ENCODE measurements around the gene FES.
"Not testable (repeated sequence)": the region's sequence is repeated elsewhere in the genome, so short reads cannot be mapped to it uniquely, and the experiment has no call there.

FES gene

DNA sequence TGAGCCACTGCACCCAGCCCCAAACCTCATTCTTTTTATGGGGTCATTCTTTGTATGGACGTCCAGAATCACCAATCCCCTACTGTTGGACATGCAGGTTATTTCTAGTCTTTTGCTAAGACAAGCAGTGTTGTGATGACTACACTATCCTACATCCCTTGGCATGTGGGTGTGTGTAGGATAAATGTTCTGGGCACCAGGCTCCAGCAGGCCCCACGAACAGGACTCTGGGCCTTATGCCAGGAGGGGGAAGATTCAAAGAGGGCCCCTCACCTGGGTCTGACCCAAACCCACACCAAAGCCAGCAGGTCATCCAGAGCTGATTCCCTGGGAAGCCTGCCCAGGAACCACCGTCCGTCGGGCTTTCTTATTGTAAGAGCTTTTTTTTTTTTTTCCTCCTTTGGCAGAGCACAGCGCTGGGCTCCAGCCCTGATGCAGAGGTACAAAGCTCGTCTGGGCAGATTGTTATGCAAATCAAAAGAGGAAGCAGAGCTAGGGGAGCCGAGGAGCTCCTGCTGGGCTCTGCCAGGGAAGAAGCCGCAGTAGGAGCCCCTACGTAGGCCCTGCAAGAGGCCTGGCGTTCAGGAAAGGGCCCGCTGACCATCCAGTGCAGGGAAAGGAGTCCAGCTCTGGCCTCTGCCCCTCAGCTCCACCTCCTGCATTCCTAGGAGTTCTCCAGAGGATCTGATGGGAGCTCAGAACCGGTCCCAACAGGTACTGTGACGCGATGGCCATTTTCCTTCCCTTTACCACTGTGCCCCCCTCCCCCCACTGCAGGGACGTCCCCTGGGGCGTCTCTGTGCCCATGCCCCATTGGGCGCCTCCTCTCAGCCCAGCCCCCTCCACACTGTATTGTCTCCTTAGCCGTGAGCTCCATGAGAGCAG, 44.9 kb upstream of the FES start:
- TF ChIP-seq, protein P1, sequence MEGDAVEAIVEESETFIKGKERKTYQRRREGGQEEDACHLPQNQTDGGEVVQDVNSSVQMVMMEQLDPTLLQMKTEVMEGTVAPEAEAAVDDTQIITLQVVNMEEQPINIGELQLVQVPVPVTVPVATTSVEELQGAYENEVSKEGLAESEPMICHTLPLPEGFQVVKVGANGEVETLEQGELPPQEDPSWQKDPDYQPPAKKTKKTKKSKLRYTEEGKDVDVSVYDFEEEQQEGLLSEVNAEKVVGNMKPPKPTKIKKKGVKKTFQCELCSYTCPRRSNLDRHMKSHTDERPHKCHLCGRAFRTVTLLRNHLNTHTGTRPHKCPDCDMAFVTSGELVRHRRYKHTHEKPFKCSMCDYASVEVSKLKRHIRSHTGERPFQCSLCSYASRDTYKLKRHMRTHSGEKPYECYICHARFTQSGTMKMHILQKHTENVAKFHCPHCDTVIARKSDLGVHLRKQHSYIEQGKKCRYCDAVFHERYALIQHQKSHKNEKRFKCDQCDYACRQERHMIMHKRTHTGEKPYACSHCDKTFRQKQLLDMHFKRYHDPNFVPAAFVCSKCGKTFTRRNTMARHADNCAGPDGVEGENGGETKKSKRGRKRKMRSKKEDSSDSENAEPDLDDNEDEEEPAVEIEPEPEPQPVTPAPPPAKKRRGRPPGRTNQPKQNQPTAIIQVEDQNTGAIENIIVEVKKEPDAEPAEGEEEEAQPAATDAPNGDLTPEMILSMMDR (IDR thresholded peaks at IDR 0.05; ENCODE audit: control extremely low read depth, extremely low read depth, low read depth, missing control alignments): no peak
- CTCF ChIA-PET: interaction anchor here (0.8 to 1.4 kb wide), 8 partner anchors 9 to 101 kb away, joined by 3 to 4 read pairs (median 3); partner anchors contain the start of gene UNC45A
- peak; percentile 73 for DNase-seq (ENCODE audit: extremely low spot score)
- POLR2A ChIA-PET: interaction anchor here (0.7 kb wide), 1 partner anchor 19 kb away, joined by 3 read pairs; no protein-coding TSS in a partner anchor

DNA sequence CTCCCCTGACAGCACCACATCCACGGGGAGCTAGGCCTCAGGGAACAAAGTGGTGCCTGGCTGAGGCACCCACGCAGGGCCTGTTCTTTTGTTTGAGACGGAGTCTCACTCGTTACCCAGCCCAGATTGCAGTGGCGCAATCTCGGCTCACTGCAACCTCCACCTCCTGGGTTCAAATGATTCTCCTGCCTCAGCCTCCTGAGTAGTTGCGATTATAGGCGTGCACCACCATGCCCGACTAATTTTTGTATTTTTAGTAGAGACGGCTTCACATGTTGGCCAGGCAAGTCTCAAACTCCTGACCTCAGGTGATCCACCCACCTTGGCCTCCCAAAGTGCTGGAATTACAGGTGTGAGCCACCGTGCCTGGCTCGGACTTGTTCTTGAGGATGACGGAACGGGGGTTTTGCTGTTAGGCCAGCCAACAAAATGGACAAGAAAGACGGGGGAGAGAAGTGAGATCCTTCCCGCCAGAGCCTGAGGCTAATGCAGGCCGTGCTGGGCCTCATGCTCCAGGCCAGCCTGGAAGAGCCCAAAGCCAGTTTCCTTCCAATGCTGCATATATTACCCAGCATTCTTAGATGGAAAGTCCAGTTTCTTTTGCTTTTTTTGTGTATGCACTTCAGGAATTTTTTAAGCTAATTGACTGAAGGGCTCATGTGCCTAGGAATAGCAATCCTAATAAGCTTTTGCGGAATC, 44.0 kb upstream of the FES start:
- no peak for DNase-seq (ENCODE audit: extremely low spot score)
- TF ChIP-seq, protein P1 (IDR thresholded peaks at IDR 0.05; ENCODE audit: control extremely low read depth, extremely low read depth, low read depth, missing control alignments): no peak
- ChIA-PET POLR2A (no interaction called here), CTCF (interaction anchor here (0.6 to 1.1 kb wide), 6 partner anchors 10 to 95 kb away, joined by 3 to 4 read pairs (median 4); partner anchors contain the start of gene UNC45A)

DNA sequence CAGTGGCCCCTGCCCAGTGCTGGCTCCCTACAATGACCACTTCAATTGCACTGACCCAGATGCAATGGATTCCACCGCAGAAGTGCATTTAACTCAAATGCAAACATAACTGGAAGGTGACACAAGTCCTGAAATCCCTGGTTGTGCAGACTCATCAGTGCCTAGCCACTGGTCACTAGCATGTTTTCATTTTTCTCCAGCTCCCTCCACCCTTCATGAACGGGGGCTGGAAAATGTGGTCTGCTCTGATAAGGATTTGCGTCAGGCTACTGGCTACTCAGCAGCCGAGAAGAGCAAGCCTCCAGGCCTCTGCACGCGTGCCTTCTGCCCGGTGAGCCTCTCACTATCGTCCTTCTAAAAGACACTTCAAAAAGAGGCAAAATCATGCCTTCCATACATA, 43.4 kb upstream of the FES start:
- no peak for DNase-seq (ENCODE audit: extremely low spot score)
- ChIA-PET CTCF (no interaction called here), POLR2A (no interaction called here)
- TF ChIP-seq, protein P1 (IDR thresholded peaks at IDR 0.05; ENCODE audit: control extremely low read depth, extremely low read depth, low read depth, missing control alignments): no peak

DNA sequence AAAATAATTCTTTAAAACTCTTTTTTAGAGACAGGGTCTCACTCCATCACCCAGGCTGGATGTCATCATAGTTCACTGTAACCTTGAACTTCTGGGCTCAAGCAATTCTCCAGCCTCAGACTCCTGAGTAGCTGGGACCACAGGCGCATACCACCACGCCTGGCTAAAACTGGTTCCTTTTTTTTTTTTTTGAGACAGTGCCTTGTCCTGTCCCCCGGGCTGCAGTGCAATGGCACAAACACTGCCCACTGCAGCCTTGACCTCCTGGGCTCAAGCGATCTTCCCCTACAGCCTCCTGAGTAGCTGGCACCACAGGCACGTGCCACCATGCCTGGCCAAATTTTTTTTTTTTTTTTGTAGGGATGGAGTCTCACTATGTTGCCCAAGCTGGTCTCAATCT, 39.6 kb upstream of the FES start:
- ChIA-PET CTCF (interaction anchor here (1.2 to 1.3 kb wide), 2 partner anchors 41 to 87 kb away, joined by 3 read pairs; partner anchors contain the start of gene HDDC3), POLR2A (no interaction called here)
- TF ChIP-seq, protein P1 (IDR thresholded peaks at IDR 0.05; ENCODE audit: control extremely low read depth, extremely low read depth, low read depth, missing control alignments): no peak
- no peak for DNase-seq (ENCODE audit: extremely low spot score)

DNA sequence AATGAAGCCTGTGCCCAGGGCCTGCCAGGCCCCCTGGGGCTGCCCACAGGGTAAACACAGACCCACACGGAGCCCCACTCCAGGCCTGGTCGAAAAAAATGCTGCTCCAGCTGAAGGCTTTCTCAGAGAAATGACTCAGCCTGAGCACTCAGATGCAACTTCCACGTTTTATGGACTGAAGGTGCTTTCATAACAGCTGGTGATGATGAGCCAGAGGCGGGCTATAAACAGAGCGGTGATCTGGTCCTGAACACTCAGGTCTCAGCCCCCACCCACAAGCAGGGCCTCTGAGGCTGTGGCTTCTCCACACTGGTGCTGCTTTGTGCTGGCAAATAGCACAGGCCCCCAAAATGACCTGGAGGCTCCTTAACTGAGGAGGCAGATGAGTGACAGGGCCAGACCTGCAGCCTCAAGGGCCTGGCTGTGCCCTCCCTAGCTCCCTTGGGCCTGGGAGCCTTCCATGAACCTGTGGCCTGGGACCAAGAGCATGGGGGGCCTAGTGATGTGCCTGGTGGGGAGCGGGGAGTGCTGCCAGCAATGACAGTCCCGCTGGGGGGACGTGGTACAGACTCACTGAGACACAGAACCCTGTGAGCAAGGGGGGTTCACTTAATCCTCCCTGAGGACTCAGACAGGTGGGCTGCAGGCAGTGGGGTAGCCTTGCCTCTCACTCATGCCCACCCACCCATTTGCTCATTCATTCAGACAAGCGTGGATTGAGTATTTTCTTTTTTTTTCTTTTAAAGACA, 38.9 kb upstream of the FES start:
- TF ChIP-seq, protein P1 (IDR thresholded peaks at IDR 0.05; ENCODE audit: control extremely low read depth, extremely low read depth, low read depth, missing control alignments): no peak
- peak; percentile 74 for DNase-seq (ENCODE audit: extremely low spot score)
- CTCF ChIA-PET: interaction anchor here (1.2 kb wide), 1 partner anchor 40 kb away, joined by 3 read pairs; no protein-coding TSS in a partner anchor
- POLR2A ChIA-PET: no interaction called here

DNA sequence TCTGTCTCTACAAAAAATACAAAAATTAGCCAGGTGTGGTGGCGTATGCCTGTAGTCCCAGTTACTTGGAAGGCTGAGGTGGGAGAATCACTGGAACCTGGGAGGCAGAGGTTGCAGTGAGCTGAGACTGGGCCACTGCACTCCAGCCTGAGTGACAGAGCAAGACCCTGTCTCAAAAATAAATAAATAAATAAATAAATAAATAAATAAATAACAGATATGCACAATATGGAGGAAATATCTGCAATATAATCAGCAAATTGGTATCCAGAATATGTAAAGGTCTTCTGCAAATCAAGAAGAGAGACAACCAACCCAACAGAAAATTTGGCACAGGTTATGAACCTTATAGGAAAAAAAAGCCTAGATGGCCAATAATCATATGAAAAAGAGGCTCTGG, 34.9 kb upstream of the FES start:
- POLR2A ChIA-PET; DNase-seq (ENCODE audit: extremely low spot score): not testable (repeated sequence)
- CTCF ChIA-PET: interaction anchor here (0.7 to 1.4 kb wide), 3 partner anchors 14 to 151 kb away, joined by 3 read pairs; no protein-coding TSS in a partner anchor

Data from GM10248 (cell line).